Stomach (tissue), 19 donors: Measurements from ENCODE around the gene SSBP4. TPM values are rescaled to one million over a fixed set of nuclear protein-coding genes. Genes with fewer than 3 reads are reported as not detected.

Experiments
- DNase-seq, 2 donors: peaks; one replicate each; pipeline versions ENCODE4 v3.0.0 to v3.0.0-alpha.2; 2013 to 2019
- H3K27ac ChIP-seq, 5 donors: fragments of 200-600 bp in 4 of 5; sonication (generic) in 4 of 5; one replicate each; pipeline ENCODE4 v1.5.1; 2013 to 2019; ENCODE audit warnings: mild to moderate bottlenecking in 1 of 5, moderate library complexity in 1 of 5
- H3K27me3 ChIP-seq, 3 donors: fragments of 200-600 bp; sonication (generic); one replicate each; pipeline ENCODE4 v1.5.1; 2017 to 2019; ENCODE audit warnings: mixed run types in 1 of 3
- H3K36me3 ChIP-seq, 4 donors: fragments of 200-600 bp; sonication (generic); 1 replicate in 3 of 4; 2 replicates in 1 of 4; pipeline ENCODE4 v1.5.1; 2016 to 2019
- H3K4me1 ChIP-seq, 4 donors: fragments of 200-600 bp; sonication (generic); one replicate each; pipeline ENCODE4 v1.5.1; 2016 to 2019
- H3K4me3 ChIP-seq, 4 donors: fragments of 200-600 bp; sonication (generic) in 3 of 4; one replicate each; pipeline ENCODE4 v1.5.1; 2016 to 2019; ENCODE audit warnings: mild to moderate bottlenecking in 1 of 4
- H3K9me3 ChIP-seq, 4 donors: fragments of 200-600 bp; sonication (generic); one replicate each; pipeline ENCODE4 v1.5.1; 2016 to 2019
- CTCF ChIP-seq, 7 experiments: fragments of 450-650 bp in 4 of 7; fragments of 200-600 bp in 3 of 7; sonication (generic) in 3 of 7; IDR thresholded peaks; one replicate each; pipeline ENCODE4 v1.5.1; 2016 to 2019; ENCODE audit warnings: antibody characterized with exemption in 7 of 7, control low read depth in 2 of 7, mild to moderate bottlenecking in 1 of 7
- EP300 ChIP-seq: sonication (generic); formaldehyde crosslinking; IDR thresholded peaks from one replicate; pipeline ENCODE4 v1.6.1; 2017; ENCODE audit warnings: antibody characterized with exemption
- POLR2A ChIP-seq, 4 donors: fragments of 450-650 bp; IDR thresholded peaks; one replicate each; pipeline ENCODE4 v1.6.1; 2016; ENCODE audit warnings: antibody characterized with exemption in 4 of 4, control low read depth in 2 of 4, mild to moderate bottlenecking in 1 of 4, moderate library complexity in 1 of 4
- POLR2AphosphoS5 ChIP-seq, 3 donors: sonication (generic); formaldehyde crosslinking; IDR thresholded peaks; one replicate each; pipeline ENCODE4 v1.6.1; 2016; ENCODE audit warnings: antibody characterized with exemption in 3 of 3
- WGBS, 5 donors: extraction: QIAGEN DNeasy Blood & Tissue Kit in 3 of 5; methylation state at CpG; one replicate each; pipeline versions ENCODE4 v1.1.5 to v1.1.7; 2013 to 2018; 5-methylcytosine and 5-hydroxymethylcytosine counted together
- intact Hi-C: fragments of 100-400 bp; cut with DNase I; formaldehyde crosslinking; loops from one replicate; pipeline ENCODE4 v1.15.1; 2023; ENCODE audit warnings: low total_unique reads
- long read RNA-seq, 10 donors: transcript quantifications; one replicate each; lab custom pipeline, GENCODE V29; 2026
- polyA plus RNA-seq, 3 donors: library from polyadenylated mRNA; stranded (reverse); fragments of 200-250 nt; gene quantifications; one replicate each; pipeline ENCODE4 v1.2.3, GENCODE V29; 2013
- total RNA-seq, 5 donors: library from RNA; depleted of rRNA; stranded (reverse); fragments of >200 nt; gene quantifications; one replicate each; pipeline versions ENCODE4 v1.1.0 to v1.2.3, GENCODE V29; 2014 to 2016
- donor health status: healthy with polysubstance abuse.
- donor health status: Bipolar disorder and iron deficiency.
- donor health status: healthy.

Gene SSBP4
- total RNA-seq (100 to 1,000 TPM in 1 of 5 donors, 10 to 100 TPM in 4; 22.8 to 253 (median 39.7) TPM), polyA plus RNA-seq (10 to 100 TPM; 49.9 to 77.6 (median 54.4) TPM)
- long read RNA-seq, donor 1, partial matches to known transcripts, result 0 of 7 reads
- long read RNA-seq, donor 1, other reads (novel, unspliced or antisense), result 0 of 7 reads
- long read RNA-seq, donor 2, transcript SSBP4-202 (17 exons, 1,721 nt), result major isoform, 6 of 13 reads
- long read RNA-seq, donor 2, partial matches to known transcripts, result 0 of 13 reads
- long read RNA-seq, donor 2, other reads (novel, unspliced or antisense), result 6 of 13 reads
- long read RNA-seq, donor 3, partial matches to known transcripts, result 0 of 5 reads
- long read RNA-seq, donor 3, other reads (novel, unspliced or antisense), result 0 of 5 reads
- long read RNA-seq, donor 4, partial matches to known transcripts, result 0 of 1 reads
- long read RNA-seq, donor 4, other reads (novel, unspliced or antisense), result 0 of 1 reads
- long read RNA-seq, donor 5, transcript SSBP4-202 (17 exons, 1,721 nt), result major isoform, 5 of 44 reads
- long read RNA-seq, donor 5, partial matches to known transcripts, result 17 of 44 reads
- long read RNA-seq, donor 5, other reads (novel, unspliced or antisense), result 19 of 44 reads
- long read RNA-seq, donor 6, transcript SSBP4-202 (17 exons, 1,721 nt), result major isoform, 6 of 18 reads
- long read RNA-seq, donor 6, partial matches to known transcripts, result 0 of 18 reads
- long read RNA-seq, donor 6, other reads (novel, unspliced or antisense), result 5 of 18 reads
- long read RNA-seq, donor 7, transcript SSBP4-202 (17 exons, 1,721 nt), result major isoform, 7 of 9 reads
- long read RNA-seq, donor 7, partial matches to known transcripts, result 0 of 9 reads
- long read RNA-seq, donor 7, other reads (novel, unspliced or antisense), result 0 of 9 reads
- long read RNA-seq, donor 8, partial matches to known transcripts, result 24 of 42 reads
- long read RNA-seq, donor 8, other reads (novel, unspliced or antisense), result 11 of 42 reads
- long read RNA-seq, donor 9, partial matches to known transcripts, result 26 of 44 reads
- long read RNA-seq, donor 9, other reads (novel, unspliced or antisense), result 14 of 44 reads
- long read RNA-seq, donor 10, partial matches to known transcripts, result 0 of 5 reads
- long read RNA-seq, donor 10, other reads (novel, unspliced or antisense), result 0 of 5 reads

DNA sequence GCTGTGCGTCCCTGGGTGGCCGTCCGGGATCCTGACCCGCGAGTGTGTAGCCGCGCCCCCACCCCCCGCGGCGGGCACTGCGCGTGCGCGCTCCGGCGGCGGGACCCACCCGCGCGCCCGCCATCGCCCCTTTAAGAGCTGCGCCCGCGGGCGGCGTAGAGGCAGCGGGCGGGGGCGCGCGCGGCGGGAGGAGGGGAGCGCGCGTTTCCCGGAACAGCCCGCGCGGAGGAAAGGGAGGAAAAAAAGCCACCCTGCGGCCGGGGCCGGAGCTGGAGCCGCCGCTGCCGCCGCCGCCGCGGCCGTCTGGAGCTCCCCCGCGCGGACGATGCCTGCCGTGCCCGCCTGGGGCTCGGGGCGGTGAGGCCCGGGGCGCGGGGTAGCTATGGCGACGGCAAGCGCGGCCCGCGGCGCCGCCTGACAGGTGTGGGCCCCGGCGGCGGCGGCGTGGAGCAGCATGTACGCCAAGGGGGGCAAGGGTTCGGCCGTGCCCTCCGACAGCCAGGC, at the start of gene SSBP4:
TSS of gene SSBP4 (plus strand) at position 204 of the 504 bp plus-strand sequence. CDS start at position 455, 251 bp downstream.
- DNase-seq, result peak; percentile 76 to 93
- Histone ChIP-seq H3K36me3 (no peaks in the 10 kb centered on the region), H3K27ac (peak within 1 kb of the TSS; percentile 84 to 95 (median 90)), H3K27me3 (peaks cover 0 to 35% (median 22%) of the 10 kb centered on the region in 3 donors), H3K4me3 (peak within 1 kb of the TSS; percentile 65 to 69 (median 68)), H3K9me3 (no peaks in the 10 kb centered on the region), H3K4me1 (peaks cover 73 to 94% (median 93%) of the 10 kb centered on the region in 4 donors)
- TF ChIP-seq CTCF (IDR thresholded peaks at IDR 0.05), result peak in 3 of 7 experiments; percentile 12 to 52 (median 24)
- TF ChIP-seq POLR2A (IDR thresholded peaks at IDR 0.05), result no peak
- TF ChIP-seq POLR2AphosphoS5 (IDR thresholded peaks at IDR 0.05), result peak; percentile 8 to 64 (median 28)
- intact Hi-C loops, result no loop called here
- WGBS, 5 donors, result 0 to 2% (median 1%) methylated on average over 20 to 80 of the region's 80 CpGs

GRCh38 chr19:18373407-18373891, 45.7 kb upstream of the SSBP4 start:
- Histone ChIP-seq H3K27me3 (no peaks in the 10 kb centered on the region), H3K4me1 (peaks cover 21 to 66% (median 41%) of the 10 kb centered on the region in 4 donors), H3K4me3 (no peak overlapping the region), H3K27ac (peak overlapping the region; percentile 79 to 88 (median 86)), H3K36me3 (peaks cover 0 to 12% (median 6%) of the 10 kb centered on the region in 4 donors), H3K9me3 (no peaks in the 10 kb centered on the region)
- DNase-seq, result no peak
- 54 to 67% (median 63%) methylated on average over 4 of the region's 4 CpGs for WGBS, 5 donors
- no peak for TF ChIP-seq EP300
- TF ChIP-seq CTCF (IDR thresholded peaks at IDR 0.05), result no peak
- no peak for TF ChIP-seq POLR2A (IDR thresholded peaks at IDR 0.05)
- TF ChIP-seq POLR2AphosphoS5 (IDR thresholded peaks at IDR 0.05), result no peak
- intact Hi-C loops, result no loop called here

GRCh38 chr19:18373892-18374629, 45.1 kb upstream of the SSBP4 start:
- no peak overlapping the region for H3K4me3 ChIP-seq
- H3K27ac ChIP-seq, result peak overlapping the region; percentile 79 to 88 (median 86)
- DNase-seq, result peak; percentile 83 to 96
- intact Hi-C loops, result no loop called here
- peaks cover 0 to 8% (median 5%) of the 10 kb centered on the region in 4 donors for H3K36me3 ChIP-seq
- H3K9me3 ChIP-seq, result no peaks in the 10 kb centered on the region
- WGBS, 5 donors, result 18 to 28% (median 23%) methylated on average over 12 to 17 of the region's 17 CpGs
- H3K27me3 ChIP-seq, result no peaks in the 10 kb centered on the region
- peaks cover 23 to 66% (median 41%) of the 10 kb centered on the region in 4 donors for H3K4me1 ChIP-seq
- no peak for TF ChIP-seq POLR2A (IDR thresholded peaks at IDR 0.05)
- no peak for TF ChIP-seq CTCF (IDR thresholded peaks at IDR 0.05)
- TF ChIP-seq EP300, result peak; percentile 30
- peak; percentile 61 to 84 (median 73) for TF ChIP-seq POLR2AphosphoS5 (IDR thresholded peaks at IDR 0.05)
